T-cell (primary cell): Measurements from ENCODE around the gene CDT1. TPM values are rescaled to one million over a fixed set of nuclear protein-coding genes. Genes with fewer than 3 reads are reported as not detected.

Experiments
- ATAC-seq, 4 experiments: fragments of 200-7000 bp in 3 of 4; fragments of 150-1000 bp in 1 of 4; cut with Tn5 transposase; replicated peaks in 1 of 4; 1 replicate in 3 of 4; 2 replicates in 1 of 4; pipeline ENCODE4 v1.10.0; 2021; ENCODE audit warnings: moderate library complexity in 3 of 4, mild to moderate bottlenecking in 2 of 4, moderate number of reproducible peaks in 1 of 4
- CTCF ChIA-PET, 2 donors: fragments of 300-600 bp; sonication (Branson Sonifier 250); formaldehyde crosslinking; loops; one replicate each; lab custom pipeline; 2022; ENCODE audit warnings: antibody characterized with exemption in 2 of 2; lab: Charles Lee
- POLR2A ChIA-PET, 2 donors: fragments of 300-600 bp; sonication (Branson Sonifier 250); formaldehyde crosslinking; loops; one replicate each; lab custom pipeline; 2022; ENCODE audit warnings: antibody characterized with exemption in 2 of 2; lab: Charles Lee
- DNase-seq, 35 experiments: peaks; one replicate each; pipeline versions ENCODE4 v3.0.0 to v3.0.0-alpha.2; 2013 to 2023
- H3K27ac ChIP-seq: one replicate; pipeline ENCODE4 v1.5.1; 2013; ENCODE audit warnings: low read length
- H3K27me3 ChIP-seq, 2 experiments: replicated peaks in 1 of 2; 1 replicate in 1 of 2; 2 replicates in 1 of 2; pipeline versions ENCODE4 v1.6.1 to v1.7.0; 2013; ENCODE audit warnings: low read length in 1 of 2, mixed read lengths in 1 of 2; ENCODE audit not compliant: control insufficient read depth in 2 of 2, insufficient read depth in 2 of 2; ENCODE audit errors: extremely low read depth in 1 of 2
- H3K36me3 ChIP-seq, 2 donors: 1 replicate in 1 of 2; 2 replicates in 1 of 2; pipeline versions ENCODE4 v1.6.1 to v1.7.0; 2013; ENCODE audit warnings: low read length in 1 of 2; ENCODE audit not compliant: control insufficient read depth in 2 of 2, insufficient read depth in 1 of 2; ENCODE audit errors: extremely low read depth in 1 of 2
- H3K4me1 ChIP-seq, 2 experiments: 1 replicate in 1 of 2; 2 replicates in 1 of 2; pipeline versions ENCODE4 v1.6.1 to v1.7.0; 2013; ENCODE audit warnings: low read length in 2 of 2, mixed read lengths in 1 of 2; ENCODE audit not compliant: insufficient read depth in 2 of 2, control insufficient read depth in 1 of 2; ENCODE audit errors: extremely low read depth in 1 of 2
- H3K4me3 ChIP-seq, 2 donors: 1 replicate in 1 of 2; 2 replicates in 1 of 2; pipeline versions ENCODE4 v1.5.1 to v1.7.0; 2013; ENCODE audit warnings: mild to moderate bottlenecking in 2 of 2, low read length in 1 of 2, moderate library complexity in 1 of 2; ENCODE audit not compliant: control insufficient read depth in 1 of 2; ENCODE audit errors: extremely low read depth in 1 of 2
- H3K9me3 ChIP-seq: 2 replicates; pipeline ENCODE4 v1.7.0; 2013
- H3K27ac Mint-ChIP-seq, 2 donors: one replicate each; pipeline ENCODE4 v1.8.0; 2020 to 2021; ENCODE audit warnings: mild to moderate bottlenecking in 2 of 2, mixed read lengths in 2 of 2
- H3K27me3 Mint-ChIP-seq, 2 donors: one replicate each; pipeline ENCODE4 v1.8.0; 2021 to 2022; ENCODE audit warnings: mixed read lengths in 2 of 2
- H3K36me3 Mint-ChIP-seq: one replicate; pipeline ENCODE4 v1.8.0; 2021; ENCODE audit warnings: mixed read lengths
- H3K4me1 Mint-ChIP-seq, 3 donors: one replicate each; pipeline ENCODE4 v1.8.0; 2020 to 2022; ENCODE audit warnings: mixed read lengths in 3 of 3, mild to moderate bottlenecking in 1 of 3
- H3K4me3 Mint-ChIP-seq, 3 donors: one replicate each; pipeline ENCODE4 v1.8.0; 2020 to 2022; ENCODE audit warnings: mild to moderate bottlenecking in 3 of 3, mixed read lengths in 3 of 3, moderate library complexity in 3 of 3
- H3K9me3 Mint-ChIP-seq, 3 donors: one replicate each; pipeline ENCODE4 v1.8.0; 2020 to 2022; ENCODE audit warnings: mixed read lengths in 3 of 3
- WGBS: methylation state at CpG from one replicate; pipeline ENCODE4 v1.1.5; 2013; ENCODE audit warnings: missing lambda C conversion rate; ENCODE audit not compliant: insufficient coverage; 5-methylcytosine and 5-hydroxymethylcytosine counted together
- total RNA-seq, 35 experiments: library from RNA in 6 of 35; stranded (reverse) in 6 of 35; fragments of 120-200 nt in 1 of 35; gene quantifications; one replicate each; pipeline versions ENCODE4 v1.2.1 to v1.2.4 and lab custom pipeline; 2013 to 2026

CDT1 gene
- total RNA-seq, 5 donors from 2014 or later (not counting 1 experiment from before 2014, with no cell fraction given) = 0.93 to 3.7 (median 1.5) TPM

DNA sequence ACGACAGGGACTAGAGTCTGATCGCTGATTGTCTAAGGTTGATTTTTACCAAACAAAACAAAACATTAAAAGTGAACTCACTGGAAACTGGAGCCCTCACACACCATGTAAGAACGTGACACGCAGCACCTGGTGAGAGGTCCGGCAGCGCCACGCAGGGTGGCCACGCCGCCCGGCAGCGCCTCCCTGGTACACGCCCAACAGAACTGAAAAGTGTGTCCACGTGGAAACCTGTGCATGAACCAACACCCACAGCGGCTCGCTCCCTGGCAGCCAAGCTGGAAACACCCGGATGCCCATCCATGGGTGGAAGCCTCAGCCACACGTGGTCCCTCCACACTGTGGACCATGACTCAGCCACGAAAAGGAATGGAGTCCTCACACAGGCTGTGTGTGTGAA, 44.1 kb downstream of the CDT1 start:
- H3K4me1 ChIP-seq = no peaks in the 10 kb centered on the region
- Mint-ChIP-seq H3K27ac (no peak overlapping the region), H3K4me3 (no peak overlapping the region), H3K4me1 (peaks cover 2 to 5% (median 4%) of the 10 kb centered on the region in 3 donors), H3K36me3 (peaks cover 3% of the 10 kb centered on the region), H3K9me3 (no peaks in the 10 kb centered on the region), H3K27me3 (no peaks in the 10 kb centered on the region)
- WGBS = 94% methylated on average over 18 of the region's 18 CpGs
- POLR2A ChIA-PET = interaction anchor here in 1 of 2 donors (0.6 kb wide), 1 partner anchor 228 kb away, joined by 3 read pairs; no protein-coding TSS in a partner anchor
- H3K27me3 ChIP-seq = no peaks in the 10 kb centered on the region
- H3K9me3 ChIP-seq = no peaks in the 10 kb centered on the region
- DNase-seq (no peak), ATAC-seq (no peak)
- peaks cover 0 to 2% of the 10 kb centered on the region in 2 donors for H3K36me3 ChIP-seq
- CTCF ChIA-PET = no interaction called here
- no peak overlapping the region for H3K4me3 ChIP-seq
- H3K27ac ChIP-seq = no peak overlapping the region

DNA sequence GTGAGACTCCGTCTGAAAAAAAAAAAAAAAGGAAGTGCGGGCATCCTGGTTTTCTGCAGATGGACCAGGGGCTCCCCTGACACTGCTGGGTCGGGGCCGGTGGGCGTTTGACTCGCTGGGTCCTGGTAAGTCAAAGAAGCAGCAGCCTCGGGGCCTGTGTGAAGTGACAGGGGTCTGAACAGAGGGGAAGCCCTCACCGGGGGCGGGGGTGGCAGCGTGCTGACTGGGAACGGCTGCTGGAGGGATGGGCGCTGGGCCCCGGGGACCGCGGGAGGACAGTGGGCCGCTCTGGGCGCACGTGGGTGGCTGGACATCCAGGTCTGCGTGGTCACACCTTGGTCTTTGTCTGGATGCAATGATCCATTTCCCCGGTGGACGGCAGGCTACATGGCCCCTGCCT, 45.0 kb downstream of the CDT1 start:
- peaks cover 2 to 5% (median 5%) of the 10 kb centered on the region in 3 donors for H3K4me1 Mint-ChIP-seq
- no peaks in the 10 kb centered on the region for H3K4me1 ChIP-seq
- no peaks in the 10 kb centered on the region for H3K9me3 Mint-ChIP-seq
- no peaks in the 10 kb centered on the region for H3K9me3 ChIP-seq
- H3K27ac Mint-ChIP-seq = no peak overlapping the region
- H3K27ac ChIP-seq = no peak overlapping the region
- no peaks in the 10 kb centered on the region for H3K27me3 Mint-ChIP-seq
- WGBS = 97% methylated on average over 20 of the region's 21 CpGs
- POLR2A ChIA-PET = interaction anchor here in 1 of 2 donors (0.6 kb wide), 1 partner anchor 229 kb away, joined by 3 read pairs; no protein-coding TSS in a partner anchor
- no peaks in the 10 kb centered on the region for H3K27me3 ChIP-seq
- peaks cover 3% of the 10 kb centered on the region for H3K36me3 Mint-ChIP-seq
- DNase-seq (no peak), ATAC-seq (no peak)
- CTCF ChIA-PET = interaction anchor here in 1 of 2 donors (0.6 kb wide), 1 partner anchor 19 kb away, joined by 3 read pairs; no protein-coding TSS in a partner anchor
- no peak overlapping the region for H3K4me3 ChIP-seq
- peaks cover 0 to 2% of the 10 kb centered on the region in 2 donors for H3K36me3 ChIP-seq
- H3K4me3 Mint-ChIP-seq = no peak overlapping the region

DNA sequence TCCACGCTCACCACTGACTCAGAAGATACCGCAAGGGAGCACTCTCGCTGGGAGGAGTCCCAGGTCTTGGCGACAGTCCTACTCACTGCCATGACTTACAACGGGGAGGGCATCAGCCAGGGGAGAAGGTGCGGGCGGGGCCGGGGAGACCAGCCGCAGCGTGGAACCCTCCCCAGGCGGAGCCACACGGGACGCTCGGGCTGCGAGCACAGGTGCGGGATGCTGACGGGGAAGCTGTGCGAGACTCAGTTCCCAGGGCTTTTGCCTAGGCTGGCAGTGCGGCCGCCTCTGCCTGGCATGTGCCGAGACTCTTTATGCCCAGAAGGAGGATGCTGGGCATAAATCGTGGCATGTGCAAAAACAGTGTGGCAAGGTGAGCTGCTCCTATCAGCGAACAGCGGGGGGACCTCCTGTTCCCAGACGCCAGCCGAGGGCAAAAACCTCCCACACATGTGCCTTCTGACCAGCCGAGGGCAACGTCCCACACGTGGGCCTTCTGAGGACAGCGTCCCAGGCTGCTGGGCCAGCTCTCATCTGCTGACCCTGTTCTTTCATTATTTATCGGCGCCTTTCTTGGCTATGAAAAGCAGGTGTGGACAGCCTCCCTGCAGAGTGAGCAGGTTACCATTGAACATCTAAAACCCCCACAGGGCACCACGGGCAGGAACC, 47.1 kb downstream of the CDT1 start:
- peaks cover 2 to 15% of the 10 kb centered on the region in 2 experiments for H3K4me1 ChIP-seq
- Mint-ChIP-seq H3K4me1 (peaks cover 15 to 18% (median 16%) of the 10 kb centered on the region in 3 donors), H3K27ac (no peak overlapping the region), H3K27me3 (no peaks in the 10 kb centered on the region), H3K9me3 (no peaks in the 10 kb centered on the region), H3K4me3 (no peak overlapping the region), H3K36me3 (peaks cover 3% of the 10 kb centered on the region)
- DNase-seq (no peak), ATAC-seq (no peak)
- H3K27me3 ChIP-seq = no peaks in the 10 kb centered on the region
- 94% methylated on average over 29 of the region's 33 CpGs for WGBS
- ChIA-PET POLR2A (no interaction called here), CTCF (no interaction called here)
- no peak overlapping the region for H3K27ac ChIP-seq
- H3K4me3 ChIP-seq = no peak overlapping the region
- H3K9me3 ChIP-seq = no peaks in the 10 kb centered on the region
- peaks cover 0 to 2% of the 10 kb centered on the region in 2 donors for H3K36me3 ChIP-seq

DNA sequence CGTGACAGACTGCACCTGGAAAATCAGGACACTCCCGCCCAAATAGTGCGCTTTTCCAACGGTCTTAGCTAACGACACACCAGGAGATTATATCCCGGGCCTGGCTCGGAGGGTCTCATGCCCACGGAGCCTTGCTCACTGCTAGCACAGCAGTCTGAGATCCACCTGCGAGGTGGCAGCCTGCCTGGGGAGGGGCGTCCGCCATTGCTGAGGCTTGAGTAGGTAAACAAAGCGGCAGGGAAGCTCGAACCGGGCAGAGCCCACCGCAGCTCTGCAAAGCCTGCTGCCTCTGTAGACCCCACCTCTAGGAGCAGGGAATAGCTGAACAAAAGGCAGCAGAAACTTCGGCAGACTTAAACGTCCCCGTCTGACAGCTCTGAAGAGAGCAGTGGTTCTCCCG, 48.0 kb downstream of the CDT1 start:
- WGBS = 93% methylated on average over 19 of the region's 19 CpGs
- Mint-ChIP-seq H3K9me3 (no peaks in the 10 kb centered on the region), H3K27me3 (no peaks in the 10 kb centered on the region), H3K36me3 (no peaks in the 10 kb centered on the region), H3K4me1 (peaks cover 19 to 22% (median 20%) of the 10 kb centered on the region in 3 donors), H3K4me3 (no peak overlapping the region), H3K27ac (no peak overlapping the region)
- ChIA-PET POLR2A (no interaction called here), CTCF (no interaction called here)
- Histone ChIP-seq H3K4me1 (peaks cover 4 to 22% of the 10 kb centered on the region in 2 experiments), H3K4me3 (no peak overlapping the region), H3K9me3 (no peaks in the 10 kb centered on the region), H3K27ac (no peak overlapping the region), H3K36me3 (peaks cover 0 to 2% of the 10 kb centered on the region in 2 donors), H3K27me3 (no peaks in the 10 kb centered on the region)
- DNase-seq (no peak), ATAC-seq (no peak)

DNA sequence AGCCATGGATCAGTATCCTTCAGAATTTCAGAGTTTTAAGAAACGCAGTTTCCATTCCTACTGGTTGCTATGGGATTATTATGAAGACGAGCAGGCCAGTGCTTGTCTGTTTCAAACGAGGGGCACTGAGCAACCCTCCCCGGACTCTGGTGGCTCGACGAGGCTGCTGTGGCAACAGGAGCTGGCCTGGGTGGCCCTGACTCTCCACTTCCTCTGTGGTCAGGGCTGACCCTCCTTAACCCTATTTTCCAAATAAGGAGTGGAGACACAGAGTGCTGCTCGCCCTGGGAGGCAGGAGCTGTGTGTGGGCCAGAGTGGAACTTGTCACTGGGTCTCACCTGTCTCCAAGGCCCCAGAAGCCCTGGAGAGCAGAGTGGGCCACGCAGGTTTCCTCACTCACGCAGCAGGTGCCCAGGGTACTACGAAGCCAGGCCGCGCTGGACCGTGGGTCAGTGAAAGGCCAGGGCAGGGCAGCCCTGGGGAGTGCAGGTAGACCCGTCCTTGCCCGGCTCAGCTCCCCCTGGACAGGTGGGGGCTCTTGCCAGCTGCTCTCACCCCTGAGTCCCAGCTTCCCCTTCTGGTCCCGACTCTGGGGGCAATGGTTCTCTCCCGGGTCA, 49.8 kb downstream of the CDT1 start:
- Histone ChIP-seq H3K4me3 (no peak overlapping the region), H3K9me3 (no peaks in the 10 kb centered on the region), H3K27me3 (no peaks in the 10 kb centered on the region), H3K36me3 (no peaks in the 10 kb centered on the region), H3K4me1 (peaks cover 12 to 36% of the 10 kb centered on the region in 2 experiments), H3K27ac (no peak overlapping the region)
- WGBS = 90% methylated on average over 16 of the region's 17 CpGs
- H3K4me3 Mint-ChIP-seq = no peak overlapping the region
- H3K36me3 Mint-ChIP-seq = no peaks in the 10 kb centered on the region
- ChIA-PET CTCF (no interaction called here), POLR2A (no interaction called here)
- H3K27ac Mint-ChIP-seq = no peak overlapping the region
- DNase-seq (no peak), ATAC-seq (no peak)
- H3K9me3 Mint-ChIP-seq = no peaks in the 10 kb centered on the region
- no peaks in the 10 kb centered on the region for H3K27me3 Mint-ChIP-seq
- H3K4me1 Mint-ChIP-seq = peaks cover 28 to 33% (median 33%) of the 10 kb centered on the region in 3 donors

DNA sequence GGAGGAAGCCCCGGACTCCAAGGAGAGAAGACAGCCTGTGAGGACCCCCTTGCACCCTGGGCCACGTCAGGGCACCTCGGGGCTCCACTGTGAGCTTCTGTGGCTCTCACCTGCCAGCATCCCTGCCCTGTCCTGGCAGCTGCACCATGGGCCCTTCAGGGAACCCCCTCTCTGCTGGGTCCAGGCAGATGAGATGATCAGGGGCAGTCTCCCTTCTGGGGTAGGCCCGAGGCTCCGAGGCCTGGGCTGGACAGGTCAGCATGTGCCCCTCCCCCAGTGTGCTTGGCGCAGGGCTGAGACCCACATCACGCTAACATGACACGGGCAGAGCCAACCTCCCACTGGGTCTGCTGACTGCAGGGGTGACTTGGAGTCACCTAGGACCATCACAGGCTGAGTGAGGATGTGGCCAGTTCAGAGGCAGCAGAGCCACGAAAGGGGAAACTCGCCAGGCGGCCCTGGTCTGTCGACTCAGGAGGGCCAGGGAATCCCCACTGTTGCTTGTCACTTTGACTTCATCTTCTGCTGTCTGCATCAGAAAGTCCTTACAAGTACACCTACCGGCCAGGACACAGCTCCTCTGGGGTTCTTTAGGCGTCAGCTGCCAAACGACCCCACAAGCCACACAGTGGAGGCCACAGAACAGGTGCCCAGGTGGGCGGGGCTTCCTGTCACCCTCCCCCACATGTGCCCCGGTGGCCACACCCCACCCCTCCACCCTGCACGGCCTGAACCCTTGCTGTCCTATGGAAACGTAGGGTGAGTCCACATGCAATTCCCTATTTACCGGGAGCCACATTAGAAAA, 50.9 kb downstream of the CDT1 start:
- Mint-ChIP-seq H3K27ac (peak overlapping the region; percentile 66 to 82), H3K4me1 (peaks cover 36 to 39% (median 36%) of the 10 kb centered on the region in 3 donors), H3K9me3 (no peaks in the 10 kb centered on the region), H3K27me3 (no peaks in the 10 kb centered on the region), H3K36me3 (no peaks in the 10 kb centered on the region), H3K4me3 (peak overlapping the region; percentile 23 to 97 (median 81))
- ChIA-PET CTCF (no interaction called here), POLR2A (no interaction called here)
- DNase-seq (peak in 24 of 35 experiments; percentile 4 to 52 (median 21)), ATAC-seq (no peak)
- H3K4me1 ChIP-seq = peaks cover 12 to 38% of the 10 kb centered on the region in 2 experiments
- no peaks in the 10 kb centered on the region for H3K9me3 ChIP-seq
- H3K27me3 ChIP-seq = no peaks in the 10 kb centered on the region
- H3K36me3 ChIP-seq = peaks cover 0 to 10% of the 10 kb centered on the region in 2 donors
- WGBS = 59% methylated on average over 14 of the region's 20 CpGs
- H3K4me3 ChIP-seq = no peak overlapping the region
- no peak overlapping the region for H3K27ac ChIP-seq
